GM21717 (cell line): Measurements from ENCODE around the gene GTF2A1.
A peak's percentile ranks its signal among the peaks of the same experiment; 100 is the strongest.
"Not testable (repeated sequence)": the region's sequence is repeated elsewhere in the genome, so short reads cannot be mapped to it uniquely, and the experiment has no call there.

Experiments
- ATAC-seq: cut with Tn5 transposase; IDR thresholded peaks from one replicate; pipeline ENCODE4 v1.9.1; 2021; ENCODE audit warnings: mild to moderate bottlenecking, moderate library complexity; ENCODE audit not compliant: unreplicated experiment

Gene GTF2A1

GRCh38 chr14:81220830-81221578 is at the start of gene GTF2A1:
GTF2A1 (minus strand) TSS chr14:81220959; CDS start chr14:81220518, 441 bp downstream.
- peak; percentile 76 for ATAC-seq

GRCh38 chr14:81269979-81270375 is 49.2 kb upstream of the GTF2A1 start:
- no peak for ATAC-seq

DNA sequence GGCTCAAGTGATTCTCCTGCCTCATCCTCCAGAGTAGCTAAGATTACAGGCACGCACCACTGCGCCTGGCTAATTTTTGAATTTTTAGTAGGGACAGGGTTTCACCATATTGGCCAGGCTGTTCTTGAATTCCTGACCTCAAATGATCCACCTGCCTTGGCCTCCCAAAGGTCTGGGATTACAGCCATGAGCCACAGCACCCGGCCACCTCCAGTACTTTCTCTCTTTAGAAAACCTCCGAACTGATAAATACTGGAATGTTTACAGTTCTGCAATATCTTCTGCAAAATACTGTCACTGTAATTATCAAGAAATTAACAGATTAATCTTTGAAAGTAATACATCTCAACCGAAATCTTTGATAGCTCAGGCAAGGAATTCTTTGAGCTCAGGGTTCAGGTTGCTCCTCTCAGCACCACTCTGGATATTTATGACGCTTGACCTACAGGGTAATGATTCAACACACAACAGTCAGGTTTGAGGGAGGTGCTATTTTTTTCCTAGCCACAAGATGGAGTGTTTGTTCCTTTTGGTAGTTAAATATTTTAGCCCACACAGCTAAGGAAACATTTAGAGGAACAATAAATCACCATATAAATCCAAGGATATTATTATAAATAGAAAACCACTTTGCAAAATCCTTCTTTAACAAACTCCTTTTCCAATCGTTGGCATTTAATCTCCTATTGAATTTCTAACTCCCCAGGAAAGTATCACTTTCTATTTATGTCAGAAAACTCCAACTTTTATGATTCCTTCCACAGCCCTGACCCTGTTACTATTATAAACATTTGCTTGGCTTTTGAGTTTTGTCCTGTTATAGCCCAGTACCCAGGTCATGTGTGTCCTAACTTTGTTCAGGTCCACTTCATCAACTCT is 48.6 kb upstream of the GTF2A1 start:
- ATAC-seq = peak; percentile 71

DNA sequence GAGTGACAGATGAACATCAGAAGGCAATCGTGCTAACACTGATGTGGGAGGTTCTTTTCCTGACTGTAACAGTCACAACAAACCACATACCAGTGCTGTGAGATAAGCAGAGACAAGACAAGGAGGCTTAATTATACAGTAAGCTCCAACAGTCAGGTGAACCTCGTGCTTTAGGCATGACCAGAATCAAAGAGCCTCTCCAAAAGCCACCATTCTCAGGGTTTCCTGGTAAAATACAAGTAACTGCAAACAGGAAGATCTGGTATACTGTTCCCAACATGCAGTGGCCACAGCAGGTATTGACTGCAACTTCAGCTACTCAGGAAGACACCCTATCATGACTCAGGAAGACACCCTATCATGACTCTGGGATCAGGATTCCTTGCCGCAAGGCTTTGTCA is 47.3 kb upstream of the GTF2A1 start:
- no peak for ATAC-seq

GRCh38 chr14:81265636-81266169 is 44.9 kb upstream of the GTF2A1 start:
- ATAC-seq = no peak

GRCh38 chr14:81264671-81265070 is 43.9 kb upstream of the GTF2A1 start:
- ATAC-seq = no peak

GRCh38 chr14:81263777-81264410 is 43.1 kb upstream of the GTF2A1 start:
- ATAC-seq = no peak

- no peak for ATAC-seq
Observed at GRCh38 chr14:81261176-81261575, 40.4 kb upstream of the GTF2A1 start.

DNA sequence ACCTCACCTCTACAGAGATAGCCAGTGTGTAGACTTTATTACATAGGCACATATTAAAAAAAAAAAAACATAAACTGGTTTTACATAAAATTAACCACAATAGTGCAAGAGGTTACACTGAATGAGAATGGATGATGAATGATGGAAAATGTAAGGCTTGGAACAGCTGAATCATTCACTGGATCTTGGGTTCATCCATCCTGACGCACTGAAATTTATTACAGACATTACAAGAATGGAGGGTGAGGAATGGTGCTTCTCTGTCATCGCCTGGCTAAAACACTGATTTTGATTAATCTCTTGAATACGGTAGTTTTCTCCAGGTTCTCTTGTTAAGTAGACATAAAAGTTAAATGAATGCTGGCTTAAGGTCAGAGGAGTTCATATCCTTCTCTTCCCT is 40.0 kb upstream of the GTF2A1 start:
- no peak for ATAC-seq

- peak; percentile 75 for ATAC-seq
Observed at GRCh38 chr14:81256289-81256960, 35.7 kb upstream of the GTF2A1 start.

DNA sequence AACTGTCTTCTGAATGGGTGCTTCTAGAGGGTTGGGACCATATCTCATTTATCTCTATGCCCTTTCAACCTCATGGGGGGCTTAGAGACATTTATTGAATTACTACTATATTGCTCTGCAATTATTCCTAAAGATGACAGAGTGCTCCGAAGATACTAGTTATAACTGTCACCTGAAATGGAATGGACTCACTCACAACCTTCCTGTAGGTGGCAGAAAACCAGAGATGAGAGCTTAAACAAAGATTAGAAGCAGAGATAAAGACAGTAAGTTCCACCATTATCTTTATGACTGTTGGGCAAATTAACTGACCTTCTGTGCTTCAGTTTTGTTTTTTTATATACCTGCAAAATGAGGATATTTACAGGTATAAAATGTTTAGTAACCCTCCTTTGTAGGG is 31.5 kb upstream of the GTF2A1 start:
- no peak for ATAC-seq

GRCh38 chr14:81247271-81247766 is 26.6 kb upstream of the GTF2A1 start:
- no peak for ATAC-seq

- no peak for ATAC-seq
Observed at GRCh38 chr14:81246461-81247270, 25.9 kb upstream of the GTF2A1 start.

- ATAC-seq = no peak
Observed at GRCh38 chr14:81245771-81246170, 25.0 kb upstream of the GTF2A1 start.

DNA sequence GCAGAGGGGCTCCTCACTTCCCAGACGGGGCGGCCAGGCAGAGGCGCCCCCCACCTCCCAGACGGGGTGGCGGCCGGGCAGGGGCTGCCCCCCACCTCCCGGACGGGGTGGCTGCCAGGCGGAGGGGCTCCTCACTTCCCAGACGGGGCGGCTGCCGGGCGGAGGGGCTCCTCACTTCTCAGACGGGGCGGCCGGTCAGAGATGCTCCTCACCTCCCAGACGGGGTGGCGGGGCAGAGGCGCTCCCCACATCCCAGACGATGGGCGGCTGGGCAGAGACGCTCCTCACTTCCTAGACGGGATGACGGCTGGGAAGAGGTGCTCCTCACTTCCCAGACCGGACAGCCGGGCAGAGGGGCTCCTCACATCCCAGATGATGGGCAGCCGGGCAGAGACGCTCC is 23.7 kb upstream of the GTF2A1 start:
- ATAC-seq = not testable (repeated sequence)

DNA sequence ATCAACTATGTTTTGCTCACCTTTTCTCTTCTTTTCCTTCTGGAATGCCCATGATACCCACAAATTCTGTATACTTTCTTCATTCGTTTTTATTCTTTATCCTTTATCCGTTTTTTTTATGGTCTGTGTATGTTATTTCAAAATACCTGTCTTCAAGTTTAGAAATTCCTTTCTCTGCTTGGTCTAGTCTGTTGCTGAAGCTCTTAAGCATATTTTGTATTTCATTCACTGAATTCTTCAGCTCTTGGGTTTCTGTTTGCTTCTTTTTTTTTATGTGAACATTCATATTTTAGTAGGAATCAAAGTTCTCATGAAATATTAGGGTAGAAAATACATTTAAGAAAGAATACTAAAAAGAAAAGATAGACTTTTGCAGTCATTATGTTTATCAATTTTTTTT is 22.7 kb upstream of the GTF2A1 start:
- no peak for ATAC-seq

GRCh38 chr14:81236849-81237248 is 16.1 kb upstream of the GTF2A1 start:
- ATAC-seq = not testable (repeated sequence)

- no peak for ATAC-seq
Observed at GRCh38 chr14:81236138-81236537, 15.4 kb upstream of the GTF2A1 start.

DNA sequence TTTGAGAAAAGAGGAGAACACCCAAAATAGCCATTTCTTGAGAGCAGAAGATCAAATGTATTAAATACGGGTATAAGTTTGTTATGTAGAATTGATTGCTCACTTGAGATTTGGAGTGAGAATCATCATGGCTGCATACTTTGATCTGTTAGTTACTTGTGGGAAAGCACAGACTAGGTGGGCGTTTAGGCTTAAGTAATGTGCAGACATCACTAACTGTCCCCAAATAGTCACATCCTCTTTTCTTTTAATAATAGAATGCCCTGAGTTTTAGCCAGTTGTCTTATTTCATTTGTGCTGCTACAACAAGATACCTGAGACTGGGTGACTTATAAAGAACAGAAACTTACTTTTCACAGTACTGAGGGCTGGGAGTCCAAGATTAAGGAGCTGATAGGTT is 14.3 kb upstream of the GTF2A1 start:
- no peak for ATAC-seq

- ATAC-seq = no peak
Observed at GRCh38 chr14:81234278-81234677, 13.5 kb upstream of the GTF2A1 start.
